Measurements from ENCODE around the gene XG. TPM values are rescaled to one million over a fixed set of nuclear protein-coding genes. Genes with fewer than 3 reads are reported as not detected.

XG gene
- total RNA-seq, 1 experiment from 2014 or later: 1.0 TPM

DNA sequence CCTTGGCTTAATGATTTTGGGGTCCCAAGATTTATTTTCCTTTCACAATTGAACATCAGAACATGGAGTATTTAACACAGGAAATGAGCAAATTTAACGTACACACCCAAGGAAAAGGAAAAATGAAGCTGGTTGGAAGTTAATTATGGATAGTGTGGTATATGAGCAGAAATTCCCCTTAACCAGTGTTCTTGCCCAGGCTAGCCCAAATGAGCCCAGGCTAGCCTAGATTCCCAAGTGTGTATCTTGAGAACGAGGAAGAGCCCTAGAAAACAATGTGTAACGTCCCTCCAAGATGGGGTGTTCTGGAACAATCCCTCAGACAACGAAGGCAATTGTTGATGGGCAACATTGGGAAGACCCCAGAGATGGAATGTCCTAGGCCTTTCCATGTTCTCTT, 33.7 kb downstream of the XG start:
- ChIA-PET CTCF (no interaction called here), POLR2A (no interaction called here)
- Mint-ChIP-seq H3K4me3 (no peak overlapping the region), H3K27ac (no peak overlapping the region), H3K36me3 (no peaks in the 10 kb centered on the region), H3K4me1 (peaks cover 56% of the 10 kb centered on the region), H3K9me3 (no peaks in the 10 kb centered on the region), H3K27me3 (ENCODE audit: low read depth) (no peaks in the 10 kb centered on the region)
- no peak for ATAC-seq
- TF ChIP-seq TP53 (CRISPR knock-in tag; IDR thresholded peaks at IDR 0.05) (no peak), ZNF121 (CRISPR knock-in tag; IDR thresholded peaks at IDR 0.05) (no peak)
- TF ChIP-seq, protein P1, sequence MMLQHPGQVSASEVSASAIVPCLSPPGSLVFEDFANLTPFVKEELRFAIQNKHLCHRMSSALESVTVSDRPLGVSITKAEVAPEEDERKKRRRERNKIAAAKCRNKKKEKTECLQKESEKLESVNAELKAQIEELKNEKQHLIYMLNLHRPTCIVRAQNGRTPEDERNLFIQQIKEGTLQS (CRISPR knock-in tag; conservative IDR thresholded peaks at IDR 0.05): no peak
- DNase-seq (ENCODE audit: low spot score): no peak

- Mint-ChIP-seq H3K4me3 (no peak overlapping the region), H3K27me3 (ENCODE audit: low read depth) (no peaks in the 10 kb centered on the region; the same call in 1 of the 2 replicates), H3K4me1 (peaks cover 46% of the 10 kb centered on the region), H3K36me3 (no peaks in the 10 kb centered on the region), H3K9me3 (no peaks in the 10 kb centered on the region), H3K27ac (no peak overlapping the region)
- ATAC-seq: no peak
- TF ChIP-seq TCF7 (CRISPR knock-in tag; IDR thresholded peaks at IDR 0.05; ENCODE audit: low read depth): no peak
- peak; percentile 70 for TF ChIP-seq ZNF121 (CRISPR knock-in tag; IDR thresholded peaks at IDR 0.05)
- DNase-seq (ENCODE audit: low spot score): no peak
- ChIA-PET CTCF (no interaction called here), POLR2A (no interaction called here)
These were observed 37.1 kb downstream of the XG start for GRCh38 chrX:2788980-2789379.

DNA sequence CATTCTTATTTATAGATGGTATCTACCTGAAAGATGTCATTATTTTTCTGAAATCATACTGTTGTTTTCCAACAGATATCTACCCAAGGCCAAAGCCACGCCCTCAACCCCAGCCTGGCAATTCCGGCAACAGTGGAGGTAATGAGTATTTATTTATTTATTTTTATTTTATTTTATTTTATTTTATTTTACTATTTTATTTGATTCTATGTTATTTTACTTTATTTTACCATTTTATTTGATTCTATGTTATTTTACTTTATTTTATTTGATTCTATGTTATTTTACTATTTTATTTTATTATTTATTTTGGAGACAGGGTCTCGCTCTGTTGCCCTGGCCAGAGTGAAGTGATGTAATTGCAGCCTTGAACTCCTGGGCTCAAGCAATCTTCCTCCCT, 37.7 kb downstream of the XG start:
- ChIA-PET POLR2A (no interaction called here), CTCF (no interaction called here)
- no peaks in the 10 kb centered on the region for H3K9me3 Mint-ChIP-seq
- ATAC-seq: no peak
- peaks cover 48% of the 10 kb centered on the region for H3K4me1 Mint-ChIP-seq
- no peak overlapping the region for H3K27ac Mint-ChIP-seq
- no peaks in the 10 kb centered on the region; the same call in 1 of the 2 replicates for H3K27me3 Mint-ChIP-seq (ENCODE audit: low read depth)
- no peak for DNase-seq (ENCODE audit: low spot score)
- H3K36me3 Mint-ChIP-seq: no peaks in the 10 kb centered on the region
- H3K4me3 Mint-ChIP-seq: no peak overlapping the region
- TF ChIP-seq GRHL2 (CRISPR knock-in tag; IDR thresholded peaks at IDR 0.05; ENCODE audit: insufficient replicate concordance, severe bottlenecking) (no peak), HMGA2 (CRISPR knock-in tag; IDR thresholded peaks at IDR 0.05) (peak; percentile 95)
- TF ChIP-seq, protein P2, sequence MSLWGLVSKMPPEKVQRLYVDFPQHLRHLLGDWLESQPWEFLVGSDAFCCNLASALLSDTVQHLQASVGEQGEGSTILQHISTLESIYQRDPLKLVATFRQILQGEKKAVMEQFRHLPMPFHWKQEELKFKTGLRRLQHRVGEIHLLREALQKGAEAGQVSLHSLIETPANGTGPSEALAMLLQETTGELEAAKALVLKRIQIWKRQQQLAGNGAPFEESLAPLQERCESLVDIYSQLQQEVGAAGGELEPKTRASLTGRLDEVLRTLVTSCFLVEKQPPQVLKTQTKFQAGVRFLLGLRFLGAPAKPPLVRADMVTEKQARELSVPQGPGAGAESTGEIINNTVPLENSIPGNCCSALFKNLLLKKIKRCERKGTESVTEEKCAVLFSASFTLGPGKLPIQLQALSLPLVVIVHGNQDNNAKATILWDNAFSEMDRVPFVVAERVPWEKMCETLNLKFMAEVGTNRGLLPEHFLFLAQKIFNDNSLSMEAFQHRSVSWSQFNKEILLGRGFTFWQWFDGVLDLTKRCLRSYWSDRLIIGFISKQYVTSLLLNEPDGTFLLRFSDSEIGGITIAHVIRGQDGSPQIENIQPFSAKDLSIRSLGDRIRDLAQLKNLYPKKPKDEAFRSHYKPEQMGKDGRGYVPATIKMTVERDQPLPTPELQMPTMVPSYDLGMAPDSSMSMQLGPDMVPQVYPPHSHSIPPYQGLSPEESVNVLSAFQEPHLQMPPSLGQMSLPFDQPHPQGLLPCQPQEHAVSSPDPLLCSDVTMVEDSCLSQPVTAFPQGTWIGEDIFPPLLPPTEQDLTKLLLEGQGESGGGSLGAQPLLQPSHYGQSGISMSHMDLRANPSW (CRISPR knock-in tag; conservative IDR thresholded peaks at IDR 0.05; ENCODE audit: low read depth): no peak
- TF ChIP-seq, protein P3, sequence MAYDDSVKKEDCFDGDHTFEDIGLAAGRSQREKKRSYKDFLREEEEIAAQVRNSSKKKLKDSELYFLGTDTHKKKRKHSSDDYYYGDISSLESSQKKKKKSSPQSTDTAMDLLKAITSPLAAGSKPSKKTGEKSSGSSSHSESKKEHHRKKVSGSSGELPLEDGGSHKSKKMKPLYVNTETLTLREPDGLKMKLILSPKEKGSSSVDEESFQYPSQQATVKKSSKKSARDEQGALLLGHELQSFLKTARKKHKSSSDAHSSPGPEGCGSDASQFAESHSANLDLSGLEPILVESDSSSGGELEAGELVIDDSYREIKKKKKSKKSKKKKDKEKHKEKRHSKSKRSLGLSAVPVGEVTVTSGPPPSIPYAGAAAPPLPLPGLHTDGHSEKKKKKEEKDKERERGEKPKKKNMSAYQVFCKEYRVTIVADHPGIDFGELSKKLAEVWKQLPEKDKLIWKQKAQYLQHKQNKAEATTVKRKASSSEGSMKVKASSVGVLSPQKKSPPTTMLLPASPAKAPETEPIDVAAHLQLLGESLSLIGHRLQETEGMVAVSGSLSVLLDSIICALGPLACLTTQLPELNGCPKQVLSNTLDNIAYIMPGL (CRISPR knock-in tag; IDR thresholded peaks at IDR 0.05): no peak
- TF ChIP-seq, protein P4, sequence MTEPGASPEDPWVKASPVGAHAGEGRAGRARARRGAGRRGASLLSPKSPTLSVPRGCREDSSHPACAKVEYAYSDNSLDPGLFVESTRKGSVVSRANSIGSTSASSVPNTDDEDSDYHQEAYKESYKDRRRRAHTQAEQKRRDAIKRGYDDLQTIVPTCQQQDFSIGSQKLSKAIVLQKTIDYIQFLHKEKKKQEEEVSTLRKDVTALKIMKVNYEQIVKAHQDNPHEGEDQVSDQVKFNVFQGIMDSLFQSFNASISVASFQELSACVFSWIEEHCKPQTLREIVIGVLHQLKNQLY (CRISPR knock-in tag; IDR thresholded peaks at IDR 0.05): no peak

DNA sequence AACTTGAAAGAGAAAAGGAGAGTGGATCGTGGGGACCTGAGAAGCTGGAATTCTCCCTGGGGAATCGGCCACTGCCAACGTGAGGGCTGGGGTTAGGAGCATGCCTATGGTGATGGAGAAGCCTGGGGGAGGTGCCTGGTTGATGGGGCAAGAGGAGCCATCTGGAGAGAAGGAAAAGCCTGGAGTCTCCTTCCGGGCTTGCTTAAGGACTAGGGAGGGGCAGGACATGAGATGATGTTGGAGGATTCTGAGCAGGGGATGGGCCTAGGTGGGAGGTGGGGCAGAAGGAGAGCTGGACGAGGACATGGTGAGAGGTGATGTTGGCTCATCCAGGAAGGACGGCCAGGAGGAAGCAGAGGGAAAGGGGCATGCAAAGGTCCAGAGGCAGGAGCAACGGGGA, 41.9 kb downstream of the XG start:
- ChIA-PET CTCF (no interaction called here), POLR2A (no interaction called here)
- no peak for TF ChIP-seq ZNF423 (CRISPR knock-in tag; IDR thresholded peaks at IDR 0.05)
- TF ChIP-seq ZNF671 (CRISPR knock-in tag; IDR thresholded peaks at IDR 0.05): no peak
- TF ChIP-seq NR3C1 (CRISPR knock-in tag; conservative IDR thresholded peaks at IDR 0.05; ENCODE audit: low read depth): no peak
- H3K9me3 Mint-ChIP-seq: no peaks in the 10 kb centered on the region
- peaks cover 32% of the 10 kb centered on the region for H3K4me1 Mint-ChIP-seq
- H3K27me3 Mint-ChIP-seq (ENCODE audit: low read depth): no peaks in the 10 kb centered on the region; the same call in 1 of the 2 replicates
- no peak for DNase-seq (ENCODE audit: low spot score)
- H3K4me3 Mint-ChIP-seq: no peak overlapping the region
- peak overlapping the region; percentile 48 for H3K27ac Mint-ChIP-seq
- no peaks in the 10 kb centered on the region for H3K36me3 Mint-ChIP-seq
- ATAC-seq: peak; percentile 34
